HG02981 (cell line): ENCODE measurements around the gene PTDSS2.

Experiments used
- ATAC-seq: cut with Tn5 transposase; IDR thresholded peaks from one replicate; pipeline ENCODE4 v1.9.1; 2021; ENCODE audit warnings: mild to moderate bottlenecking, moderate library complexity; ENCODE audit not compliant: unreplicated experiment

The PTDSS2 gene

DNA sequence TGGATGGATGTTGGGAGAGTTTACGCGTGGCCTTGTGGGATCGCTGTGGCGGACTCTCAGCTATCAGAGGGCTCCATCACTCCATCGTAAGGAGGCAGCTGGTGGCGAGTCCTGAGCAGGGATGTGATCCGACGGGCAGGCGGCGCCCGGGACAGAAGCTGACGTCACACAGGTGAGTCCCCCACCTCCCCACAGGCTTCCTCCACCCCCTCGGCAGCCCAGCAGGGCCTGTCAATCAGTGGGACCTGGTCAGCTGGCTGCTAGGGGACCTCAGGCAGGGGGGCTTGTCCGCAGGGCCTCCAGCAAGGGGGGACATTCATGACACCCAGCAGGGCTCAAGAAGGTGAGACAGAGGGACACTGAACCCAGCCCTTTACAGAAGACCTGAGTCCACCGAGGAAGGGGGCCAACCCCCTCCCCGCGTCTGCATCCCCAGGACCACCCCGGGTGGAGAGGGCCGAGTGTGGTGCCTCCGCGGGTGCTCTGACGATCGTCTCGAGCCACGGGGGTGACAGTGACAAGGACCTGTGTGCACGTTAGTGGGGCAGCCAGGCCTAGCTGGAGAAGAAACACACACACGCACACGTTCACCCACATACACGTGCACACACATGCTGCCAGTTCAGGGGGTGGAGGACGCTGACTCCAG lies 78.2 kb downstream of the PTDSS2 start:
- no peak for ATAC-seq

DNA sequence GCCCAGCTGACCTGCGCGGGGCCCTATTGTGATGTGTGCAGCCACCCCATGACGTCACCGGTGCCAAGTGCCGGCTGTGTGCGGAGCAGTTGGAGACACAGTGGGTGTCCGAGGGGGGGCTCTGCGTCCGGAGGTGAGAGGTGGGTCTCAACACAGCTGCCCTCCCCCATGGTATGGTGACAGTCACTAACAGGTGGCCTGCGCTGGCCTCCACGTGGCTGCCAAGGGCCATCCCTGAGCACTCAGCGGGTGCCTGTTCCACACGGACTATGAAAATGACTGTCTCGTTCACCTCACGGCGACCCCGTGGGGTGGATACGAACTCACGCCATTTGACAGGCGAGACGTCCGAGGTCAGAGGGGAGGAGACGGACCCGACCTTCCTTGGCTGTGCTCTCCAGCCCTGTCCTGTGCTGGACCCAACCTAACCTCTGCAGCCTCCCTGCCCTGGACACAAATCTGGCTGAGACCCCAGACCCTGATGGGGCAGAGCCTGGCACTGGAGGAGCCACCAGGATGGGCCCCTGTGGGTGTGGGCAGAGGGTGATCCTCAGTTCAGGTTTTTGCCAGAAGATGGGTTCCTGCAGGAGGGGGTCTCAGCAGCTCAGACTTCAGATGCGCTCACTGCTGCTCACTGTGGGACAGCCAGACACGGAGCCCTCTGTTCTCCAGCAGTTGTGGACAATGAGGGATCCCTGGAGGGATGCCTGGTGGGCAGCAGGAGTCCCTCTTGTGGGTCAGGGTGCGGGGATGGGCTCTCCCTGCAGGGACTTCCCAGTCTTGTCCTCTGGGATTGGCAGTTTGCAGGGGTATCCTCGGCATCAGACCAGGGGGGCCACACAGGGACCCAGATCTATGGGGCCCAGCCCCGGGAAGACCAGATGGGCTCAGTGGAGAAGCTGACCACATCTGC lies 79.0 kb downstream of the PTDSS2 start:
- no peak for ATAC-seq

DNA sequence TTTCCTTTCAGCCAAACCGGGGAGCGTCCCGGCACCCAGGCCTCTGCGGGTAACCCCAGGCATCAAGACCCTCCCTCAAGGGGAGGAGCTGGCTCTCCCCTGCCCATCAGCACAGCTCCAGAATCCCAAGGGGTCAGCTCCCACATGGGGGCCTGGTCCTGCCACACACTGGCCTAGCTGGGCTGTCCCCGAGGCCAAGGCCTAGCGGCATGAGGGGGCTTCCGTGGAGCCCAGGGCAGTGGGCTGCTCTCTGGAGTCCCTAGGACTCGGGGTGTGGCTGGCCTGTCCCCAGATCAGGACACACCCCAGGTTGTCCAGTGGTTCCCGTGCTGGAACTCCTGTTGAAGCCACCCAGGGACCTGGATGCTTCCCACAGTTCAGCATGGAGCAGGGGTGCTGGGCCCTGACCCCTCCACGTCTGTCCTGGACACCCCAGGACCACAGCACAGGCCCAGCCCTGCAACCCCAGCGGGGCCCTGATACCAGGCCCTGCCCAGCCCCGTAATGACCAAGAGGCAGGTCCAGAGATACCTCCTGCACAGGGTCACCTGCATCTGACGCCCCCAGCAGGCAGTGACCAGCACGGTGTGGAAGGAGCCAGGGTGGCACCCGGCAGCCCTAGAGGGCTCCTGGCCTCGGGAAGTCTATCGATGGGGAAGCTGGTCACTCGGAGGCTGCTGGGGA lies 79.8 kb downstream of the PTDSS2 start:
- ATAC-seq, result no peak

DNA sequence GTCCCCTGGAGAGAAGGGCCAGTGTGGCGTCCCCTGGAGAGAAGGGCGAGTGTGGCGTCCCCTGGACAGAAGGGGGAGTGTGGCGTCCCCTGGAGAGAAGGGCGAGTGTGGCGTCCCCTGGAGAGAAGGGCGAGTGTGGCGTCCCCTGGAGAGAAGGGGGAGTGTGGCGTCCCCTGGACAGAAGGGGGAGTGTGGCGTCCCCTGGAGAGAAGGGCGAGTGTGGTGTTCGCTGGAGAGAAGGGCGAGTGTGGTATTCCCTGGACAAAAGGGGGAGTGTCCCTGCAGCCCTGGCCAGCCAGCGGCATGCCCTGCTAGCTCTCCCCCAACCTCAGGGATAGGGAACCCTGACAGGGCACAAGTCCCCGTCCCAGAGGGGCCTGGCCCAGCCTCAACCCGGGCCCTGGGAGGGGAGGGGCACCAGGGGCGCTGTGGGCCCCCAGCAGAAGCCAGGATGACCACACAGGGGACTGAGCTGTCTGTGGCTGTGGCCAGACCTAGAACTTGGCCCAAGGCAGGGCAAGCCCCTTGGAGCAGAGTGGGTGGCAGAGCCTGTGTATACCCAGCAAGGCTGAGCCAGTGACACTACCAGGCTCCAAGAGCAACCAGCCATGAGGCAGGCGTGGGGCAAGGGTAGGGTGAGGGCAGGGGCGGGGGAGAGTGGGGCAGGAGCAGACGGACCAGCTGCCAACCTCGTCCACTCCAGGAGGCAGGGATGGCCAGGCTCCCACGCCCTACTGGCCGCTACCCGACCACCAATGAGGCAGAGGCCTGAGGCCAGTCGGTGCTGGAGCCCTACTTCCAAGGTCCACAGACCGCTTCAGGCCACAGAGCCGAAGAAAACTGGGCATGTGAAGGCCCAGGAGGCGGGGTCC lies 81.1 kb downstream of the PTDSS2 start:
- ATAC-seq, result no peak

DNA sequence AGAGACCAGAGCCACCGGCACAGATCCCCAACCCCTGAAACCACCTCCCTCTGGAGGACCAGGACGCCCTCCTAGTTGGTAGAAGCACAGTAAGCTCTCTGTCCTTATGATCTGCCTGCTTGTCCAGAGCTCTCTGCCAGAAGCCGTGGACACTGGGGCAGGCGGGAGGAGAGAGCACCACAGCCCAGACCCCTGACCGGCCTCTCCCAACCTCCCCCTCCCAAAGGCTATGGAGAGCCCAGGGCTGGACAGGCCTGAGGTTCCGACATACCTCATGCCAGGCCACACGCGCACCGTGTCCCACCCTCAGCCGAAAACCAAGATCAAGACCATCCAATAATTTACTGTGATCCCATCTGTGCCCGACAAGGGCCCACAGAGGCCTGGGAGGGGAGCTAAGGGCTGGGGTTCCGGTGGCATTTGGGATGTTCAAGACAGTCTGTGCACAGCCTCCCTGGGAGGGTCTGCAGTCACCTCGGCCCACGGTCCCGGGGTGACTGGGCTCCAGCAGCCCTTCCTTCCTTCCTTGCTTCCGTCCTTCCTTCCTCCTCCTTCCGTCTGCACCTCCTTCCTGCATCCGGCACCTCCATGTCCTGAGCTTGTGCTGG lies 81.9 kb downstream of the PTDSS2 start:
- ATAC-seq, result no peak

DNA sequence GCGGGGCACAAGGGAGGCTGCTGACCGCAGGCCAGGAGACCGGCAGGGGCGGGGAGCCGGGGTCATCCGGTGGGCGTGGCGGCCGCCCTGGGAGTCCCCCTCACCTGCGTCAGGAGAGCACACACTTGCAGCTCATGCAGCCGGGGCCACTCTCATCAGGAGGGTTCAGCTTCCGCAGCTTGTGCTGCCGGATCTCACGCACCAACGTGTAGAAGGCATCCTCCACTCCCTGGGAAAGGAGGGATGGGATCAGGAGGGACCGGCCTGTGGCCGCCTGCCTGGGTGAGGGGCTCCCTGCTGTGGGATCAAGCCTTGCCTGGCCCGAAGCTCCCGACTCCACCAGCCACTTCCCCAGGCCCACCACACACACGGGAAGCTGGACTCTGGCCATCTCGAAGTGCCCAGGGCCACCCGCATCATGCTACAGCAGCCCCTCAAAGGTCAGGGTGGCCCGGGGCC lies 82.5 kb downstream of the PTDSS2 start:
- ATAC-seq, result no peak

DNA sequence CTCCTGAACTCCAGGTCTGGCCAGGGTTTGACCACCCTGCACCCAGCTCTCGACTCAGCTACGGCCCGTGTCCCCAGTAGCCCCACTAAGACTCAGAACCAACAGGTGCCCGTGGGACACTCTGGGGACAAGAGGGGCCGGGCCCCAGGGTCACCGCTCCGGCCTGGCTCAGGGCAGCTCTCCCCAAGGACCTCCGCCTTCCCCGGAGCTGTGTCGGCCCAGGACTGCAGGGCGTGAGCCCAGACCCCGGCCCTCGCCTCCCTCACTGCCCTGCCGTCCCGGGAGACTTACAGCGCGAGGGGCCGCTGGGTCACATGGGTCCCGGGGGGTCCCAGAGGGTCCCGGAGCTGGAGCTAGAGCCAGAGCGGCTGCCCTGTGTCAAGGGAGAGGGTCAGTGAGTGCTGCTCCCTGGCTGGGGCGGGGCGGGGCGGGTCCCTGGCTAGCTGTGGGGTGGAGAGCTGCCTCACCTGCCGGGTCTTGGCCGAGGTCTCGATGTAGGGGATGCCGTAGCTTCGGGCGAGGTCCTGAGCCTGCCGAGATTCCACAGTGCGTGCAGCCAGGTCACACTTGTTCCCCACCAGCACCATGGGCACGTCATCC lies 83.0 kb downstream of the PTDSS2 start:
- no peak for ATAC-seq

DNA sequence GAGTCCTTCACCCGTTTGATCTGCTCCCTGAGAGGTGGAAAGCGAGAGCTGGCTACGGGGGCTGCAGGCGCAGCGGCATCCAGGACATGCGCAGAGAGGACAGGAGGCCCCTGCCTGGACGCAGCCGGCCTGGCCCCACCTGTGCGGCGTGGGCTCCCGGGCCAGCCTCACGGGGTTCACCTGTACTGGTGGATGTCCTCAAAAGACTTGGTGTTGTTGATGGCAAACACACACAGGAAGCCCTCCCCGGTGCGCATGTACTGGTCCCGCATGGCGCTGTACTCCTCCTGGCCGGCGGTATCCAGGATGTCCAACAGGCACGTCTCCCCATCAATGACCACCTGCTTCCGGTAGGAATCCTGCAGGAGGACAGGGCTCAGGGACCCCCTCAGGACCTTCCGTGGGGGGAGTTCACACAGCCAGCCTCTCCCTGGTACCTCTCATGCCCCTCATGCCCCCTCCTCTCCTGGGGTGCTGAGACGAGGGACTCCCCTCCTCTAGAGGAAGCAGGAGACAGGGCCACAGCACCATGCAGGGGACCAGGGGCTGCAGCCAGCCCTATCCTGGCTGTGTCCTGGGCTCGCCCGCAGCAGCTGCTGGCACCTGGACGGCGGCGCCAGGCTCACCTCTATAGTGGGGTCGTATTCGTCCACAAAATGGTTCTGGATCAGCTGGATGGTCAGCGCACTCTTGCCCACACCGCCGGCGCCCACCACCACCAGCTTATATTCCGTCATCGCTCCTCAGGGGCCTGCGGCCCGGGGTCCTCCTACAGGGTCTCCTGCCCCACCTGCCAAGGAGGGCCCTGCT lies 83.7 kb downstream of the PTDSS2 start:
- ATAC-seq, result no peak

DNA sequence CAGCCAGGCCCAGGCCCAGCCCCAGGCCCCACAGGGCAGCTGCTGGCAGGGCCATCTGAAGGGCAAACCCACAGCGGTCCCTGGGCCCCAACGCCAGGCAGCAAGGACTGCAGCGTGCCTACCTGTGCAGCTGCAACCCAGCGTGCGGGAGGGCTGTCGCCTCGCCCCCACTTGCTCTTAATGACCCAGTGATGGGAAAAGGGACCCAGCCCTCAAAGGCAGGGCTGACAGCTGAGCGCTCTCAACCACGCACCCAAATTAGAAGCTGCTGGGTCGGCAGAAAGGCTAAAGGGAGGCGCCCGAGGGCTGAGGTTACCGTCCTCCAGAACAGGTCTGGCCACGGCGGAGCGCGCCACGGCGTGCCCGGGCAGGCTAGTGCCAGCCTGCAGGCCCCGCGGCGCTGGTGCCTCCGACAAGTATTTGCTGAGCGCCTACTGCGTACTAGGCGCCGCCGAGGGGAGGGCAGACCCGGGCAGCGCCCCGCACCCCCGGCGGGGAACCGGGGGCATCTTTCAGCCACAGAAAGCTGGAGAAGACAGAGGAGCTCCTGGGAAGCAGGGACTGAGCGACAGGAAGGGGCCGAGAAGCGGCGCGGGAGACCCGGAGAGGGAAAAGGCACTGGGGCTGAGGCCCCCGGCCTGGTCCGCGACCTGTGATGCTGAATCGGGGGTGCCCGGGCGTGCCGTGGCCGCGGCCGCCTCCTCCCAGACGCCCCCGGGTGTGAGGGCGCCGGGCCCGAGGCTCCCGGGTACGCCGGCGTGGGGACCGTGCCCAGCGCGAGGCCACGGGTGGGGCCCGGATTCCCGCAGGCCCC lies 84.5 kb downstream of the PTDSS2 start:
- ATAC-seq, result no peak

DNA sequence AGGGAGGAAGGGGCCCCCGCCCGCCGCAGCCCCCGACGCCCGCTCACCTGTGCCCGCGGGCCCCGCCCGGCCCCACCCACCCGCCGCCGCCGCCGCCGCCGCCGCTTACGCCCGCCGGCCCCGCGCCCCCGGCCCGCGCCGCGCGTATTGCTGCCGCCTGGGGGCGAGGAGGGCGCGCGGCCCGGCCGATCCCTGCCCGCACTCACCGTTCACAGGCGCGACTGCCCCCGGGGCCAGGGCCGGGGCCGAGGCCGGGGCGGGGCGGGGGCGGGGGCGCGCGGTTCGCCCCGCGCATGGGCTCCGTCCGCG lies 85.1 kb downstream of the PTDSS2 start:
- peak; percentile 17 for ATAC-seq

DNA sequence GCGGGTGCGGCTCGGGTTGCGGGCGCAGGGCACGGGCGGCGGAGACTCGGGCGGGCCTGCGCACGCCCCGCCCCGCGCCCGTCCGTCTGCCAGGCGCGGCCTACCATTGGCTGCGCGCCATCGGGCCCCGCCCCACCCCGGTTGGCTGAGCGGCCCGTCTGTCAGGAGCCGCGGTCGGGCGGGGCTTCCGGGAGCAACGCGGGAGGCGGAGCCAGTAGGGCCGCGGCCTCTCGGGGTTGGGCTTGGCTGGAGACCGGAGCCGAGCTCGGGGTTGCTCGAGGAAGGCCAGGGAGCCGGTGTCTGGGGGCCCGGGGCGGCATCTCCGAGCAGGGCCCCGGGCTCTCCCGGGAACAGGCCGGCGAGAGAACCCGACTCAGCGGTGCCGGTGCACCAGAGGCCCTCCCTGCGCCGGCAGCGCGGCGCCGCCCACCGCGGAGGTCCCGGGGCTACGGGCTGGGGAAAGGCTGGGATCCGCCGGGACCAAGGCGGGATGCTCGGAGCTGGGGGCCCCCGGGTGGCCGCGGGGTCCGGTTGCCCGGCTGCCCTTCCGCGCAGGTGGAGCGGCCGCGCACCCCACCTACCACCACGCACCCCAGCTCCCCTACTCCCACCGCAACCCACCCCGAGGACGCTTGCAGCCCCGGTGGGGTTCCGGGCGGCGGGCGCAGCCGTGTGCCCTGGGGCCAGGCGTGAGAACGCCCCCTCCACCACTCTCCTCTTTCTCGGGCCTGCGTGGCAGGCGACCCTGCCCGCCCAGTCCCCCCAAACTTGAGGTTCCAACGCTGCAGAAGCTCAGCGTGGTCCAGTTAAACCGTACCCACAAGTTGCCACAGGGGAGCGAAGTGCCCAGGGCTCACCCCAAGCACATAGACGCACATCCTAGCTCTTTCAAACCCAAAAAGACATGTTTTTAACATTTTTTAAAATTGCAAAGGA lies 85.7 kb downstream of the PTDSS2 start, which contains the start of gene HRAS:
HRAS (minus strand) TSS at position 58 of the 936 bp plus-strand sequence.
- ATAC-seq, result peak; percentile 69

DNA sequence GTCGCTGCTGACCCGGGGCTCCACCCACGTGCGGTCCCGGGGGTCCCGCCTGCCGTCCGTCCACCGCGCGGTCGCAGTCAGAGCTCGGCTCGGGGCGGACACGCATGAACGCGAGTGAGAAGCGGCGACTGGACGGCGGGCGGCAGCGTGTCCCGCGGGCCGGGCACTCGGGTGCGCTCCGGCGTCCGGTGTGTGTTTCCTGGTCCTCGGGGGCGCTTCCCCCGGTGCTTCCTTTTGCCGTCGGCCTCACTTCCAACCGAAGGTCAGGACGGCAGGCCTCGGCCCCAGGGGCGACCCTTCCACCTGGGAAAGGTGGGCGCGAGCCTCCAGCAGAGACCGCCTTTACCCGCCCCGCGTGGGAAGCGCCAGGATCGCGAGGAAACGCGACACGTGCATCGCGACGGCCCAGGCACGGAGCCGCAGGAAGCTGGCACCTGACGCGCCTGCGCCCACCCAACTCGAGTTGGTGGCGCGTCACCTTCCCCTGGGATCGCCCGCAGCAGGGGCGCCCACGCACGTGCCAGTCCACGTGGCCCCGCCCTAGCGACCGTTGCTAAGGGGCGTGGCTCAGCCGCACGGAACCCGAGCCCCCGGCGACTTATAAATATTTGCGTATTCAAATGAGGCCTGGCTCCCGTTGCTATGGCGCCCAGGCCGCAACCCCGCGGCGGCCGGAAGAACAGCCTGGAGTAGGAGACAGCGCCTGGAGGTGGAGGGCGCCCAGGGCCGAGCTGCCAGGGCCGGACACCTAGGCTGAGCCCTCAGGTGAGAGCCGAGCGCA lies 87.0 kb downstream of the PTDSS2 start, which contains the start of gene LRRC56:
LRRC56 (plus strand) TSS at position 687 of the 781 bp plus-strand sequence. CDS start 3,158 bp downstream, outside the sequence.
- peak; percentile 51 for ATAC-seq

DNA sequence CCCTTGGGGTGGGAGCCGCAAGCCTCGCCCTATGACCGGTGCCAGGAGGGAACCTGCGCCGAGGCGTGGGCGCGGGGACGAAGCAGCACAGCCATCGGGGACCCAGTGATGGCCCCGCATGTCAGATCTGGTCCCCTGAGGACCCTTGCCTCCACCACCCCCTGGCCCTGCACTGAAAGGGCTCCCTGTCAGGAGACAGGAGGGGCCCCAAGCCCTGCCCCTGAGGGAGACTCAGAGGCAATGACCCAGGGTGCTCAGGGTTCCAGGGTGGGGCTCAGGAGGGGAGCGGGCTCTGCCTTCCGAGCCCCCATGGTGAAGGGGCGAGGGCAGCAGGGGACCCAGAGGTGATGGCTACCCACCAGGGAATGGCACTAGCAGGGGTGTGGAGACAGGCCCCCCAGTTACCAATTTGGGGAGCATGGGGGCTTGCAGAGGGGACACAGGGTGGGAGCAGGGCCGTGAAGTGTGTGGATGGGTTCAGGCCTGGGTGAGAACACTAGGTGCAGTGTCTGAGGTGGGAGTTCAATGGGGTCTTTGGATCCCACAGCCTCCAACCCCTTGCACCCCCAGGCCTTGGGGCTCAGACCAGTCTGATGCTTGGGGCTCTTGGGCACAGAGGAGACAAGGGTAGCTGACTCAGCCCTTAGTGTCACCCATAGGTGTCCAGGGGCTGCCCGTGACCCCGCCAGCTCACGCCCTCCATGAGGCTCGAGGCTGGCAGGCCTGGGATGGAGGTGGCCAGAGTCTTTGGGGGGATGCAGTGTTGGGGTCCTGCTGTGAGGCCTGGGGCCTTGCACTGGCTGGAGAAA lies 87.7 kb downstream of the PTDSS2 start:
- no peak for ATAC-seq

DNA sequence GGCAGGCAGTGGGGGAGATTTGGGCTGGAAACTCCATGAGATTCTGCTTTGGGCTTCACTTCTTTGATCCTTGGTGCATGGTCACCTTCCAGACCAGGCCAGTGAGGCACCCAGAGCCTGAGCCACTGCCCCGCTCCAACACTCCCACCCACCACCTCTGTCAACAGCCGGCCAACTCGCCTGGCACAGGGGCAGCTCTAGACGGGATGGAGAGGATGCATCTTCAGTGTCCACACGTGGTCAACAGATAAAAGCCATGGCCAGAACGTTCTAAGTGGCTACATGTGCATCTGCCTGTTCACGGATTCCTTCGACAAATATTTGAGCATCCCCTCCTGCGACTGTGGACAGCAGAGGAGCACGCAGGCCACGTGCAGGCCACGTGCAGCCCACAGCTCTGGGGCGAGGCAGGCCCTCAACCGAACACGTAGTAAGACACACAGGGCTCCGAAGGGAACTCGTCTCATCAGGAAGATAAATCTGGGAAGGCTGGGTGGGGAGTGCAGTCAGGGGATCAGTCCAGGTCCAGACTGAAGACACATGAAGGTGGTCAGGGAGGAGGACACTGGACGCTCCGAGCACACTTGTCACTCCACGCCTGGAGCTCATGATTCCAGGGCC lies 88.5 kb downstream of the PTDSS2 start:
- ATAC-seq, result no peak

DNA sequence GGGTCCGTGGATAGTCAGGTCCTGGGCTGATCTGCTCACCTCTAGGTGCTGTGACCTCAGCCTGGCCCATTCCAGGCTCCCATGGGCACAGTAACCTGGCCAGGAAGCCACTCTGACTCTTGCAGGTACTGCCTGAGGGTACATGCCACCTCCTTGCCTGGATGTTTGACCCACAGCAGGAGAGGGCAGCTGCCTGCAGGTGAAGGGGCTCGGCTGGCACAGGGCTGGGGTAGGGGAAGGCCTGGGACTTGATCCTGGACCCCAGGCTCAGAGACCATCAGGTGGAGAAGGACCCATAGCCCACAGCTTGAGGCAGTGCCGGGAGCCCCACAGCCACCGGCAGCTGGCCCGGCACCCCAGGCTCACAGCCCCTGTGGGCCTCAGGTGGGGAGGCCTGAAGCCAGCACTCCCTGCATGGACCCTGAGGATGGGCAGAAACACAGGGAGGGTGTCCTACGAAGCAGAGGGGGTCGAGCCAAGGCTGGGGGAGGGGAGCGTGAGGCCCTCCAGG lies 89.9 kb downstream of the PTDSS2 start:
- ATAC-seq, result no peak
